Measurements from ENCODE around the gene PTPN6. TPM values are rescaled to one million over a fixed set of nuclear protein-coding genes. Genes with fewer than 3 reads are reported as not detected.

Gene PTPN6
- total RNA-seq, 4 donors from 2014 or later = 11.9 to 31.5 (median 20.8) TPM

DNA sequence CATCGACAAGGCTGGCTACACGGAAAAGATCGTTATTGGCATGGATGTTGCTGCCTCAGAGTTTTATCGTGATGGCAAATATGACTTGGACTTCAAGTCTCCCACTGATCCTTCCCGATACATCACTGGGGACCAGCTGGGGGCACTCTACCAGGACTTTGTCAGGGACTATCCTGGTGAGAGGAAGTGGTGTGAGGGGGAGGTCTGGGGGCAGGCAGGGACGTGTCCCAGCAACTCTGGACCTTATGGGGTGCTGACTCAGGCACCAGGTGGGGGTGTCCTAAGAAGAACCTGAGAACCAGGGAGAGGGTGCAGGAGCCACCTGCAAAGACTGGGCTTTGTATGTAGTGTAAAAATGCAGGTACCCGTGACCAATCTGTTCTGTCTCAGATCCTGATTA, 31.6 kb upstream of the PTPN6 start:
- TF ChIP-seq POLR2A (IDR thresholded peaks at IDR 0.05) (no peak), EP300 (IDR thresholded peaks at IDR 0.05) (no peak), CTCF (IDR thresholded peaks at IDR 0.05) (no peak)
- no peaks in the 10 kb centered on the region for H3K27me3 ChIP-seq
- H3K36me3 ChIP-seq = peaks cover 0 to 70% (median 0%) of the 10 kb centered on the region in 3 donors
- H3K27ac ChIP-seq = no peak overlapping the region
- whole genome bisulfite sequencing, 2 donors = 70% methylated on average over 7 of the region's 7 CpGs
- H3K4me1 ChIP-seq = peaks cover 0 to 29% (median 13%) of the 10 kb centered on the region in 4 donors
- DNase-seq (ENCODE audit: low spot score in 2 of 2) = no peak
- H3K4me3 ChIP-seq = no peak overlapping the region
- H3K9me3 ChIP-seq = no peaks in the 10 kb centered on the region

DNA sequence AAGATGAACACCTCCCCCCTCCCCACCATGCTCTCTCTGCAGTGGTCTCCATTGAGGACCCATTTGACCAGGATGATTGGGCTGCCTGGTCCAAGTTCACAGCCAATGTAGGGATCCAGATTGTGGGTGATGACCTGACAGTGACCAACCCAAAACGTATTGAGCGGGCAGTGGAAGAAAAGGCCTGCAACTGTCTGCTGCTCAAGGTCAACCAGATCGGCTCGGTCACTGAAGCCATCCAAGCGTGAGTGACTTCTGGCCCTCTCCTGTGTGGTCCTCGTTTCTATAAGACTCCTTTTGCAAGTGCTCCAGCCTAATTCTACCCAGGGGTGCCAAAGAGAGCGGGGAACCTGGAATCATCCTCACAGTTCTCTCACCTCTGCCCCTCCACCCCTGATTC, 29.6 kb upstream of the PTPN6 start:
- no peak for DNase-seq (ENCODE audit: low spot score in 2 of 2)
- no peaks in the 10 kb centered on the region for H3K27me3 ChIP-seq
- H3K4me3 ChIP-seq = no peak overlapping the region
- 81 to 82% methylated on average over 7 of the region's 7 CpGs for WGBS, 2 donors
- peaks cover 3 to 30% (median 16%) of the 10 kb centered on the region in 4 donors for H3K4me1 ChIP-seq
- H3K36me3 ChIP-seq = peaks cover 0 to 65% (median 0%) of the 10 kb centered on the region in 3 donors
- H3K9me3 ChIP-seq = no peaks in the 10 kb centered on the region
- no peak for TF ChIP-seq POLR2A (IDR thresholded peaks at IDR 0.05)
- TF ChIP-seq EP300 (IDR thresholded peaks at IDR 0.05) = no peak
- no peak for TF ChIP-seq CTCF (IDR thresholded peaks at IDR 0.05)
- no peak overlapping the region for H3K27ac ChIP-seq

- TF ChIP-seq EP300 (IDR thresholded peaks at IDR 0.05) = no peak
- TF ChIP-seq CTCF (IDR thresholded peaks at IDR 0.05) = no peak
- TF ChIP-seq POLR2A (IDR thresholded peaks at IDR 0.05) = no peak
- Histone ChIP-seq H3K9me3 (no peaks in the 10 kb centered on the region), H3K27me3 (no peaks in the 10 kb centered on the region), H3K27ac (no peak overlapping the region), H3K36me3 (peaks cover 0 to 58% (median 0%) of the 10 kb centered on the region in 3 donors), H3K4me3 (no peak overlapping the region), H3K4me1 (peaks cover 3 to 37% (median 23%) of the 10 kb centered on the region in 4 donors)
- WGBS, 2 donors = 68 to 90% methylated on average over 6 to 9 of the region's 9 CpGs
- no peak for DNase-seq (ENCODE audit: low spot score in 2 of 2)
Measured at GRCh38 chr12:6921996-6922946, 28.9 kb upstream of the PTPN6 start.

- DNase-seq (ENCODE audit: low spot score in 2 of 2) = no peak
- 67 to 75% methylated on average over 10 of the region's 10 CpGs for WGBS, 2 donors
- H3K4me1 ChIP-seq = peaks cover 3 to 37% (median 23%) of the 10 kb centered on the region in 4 donors
- no peaks in the 10 kb centered on the region for H3K27me3 ChIP-seq
- peaks cover 0 to 49% (median 0%) of the 10 kb centered on the region in 3 donors for H3K36me3 ChIP-seq
- H3K9me3 ChIP-seq = no peaks in the 10 kb centered on the region
- H3K4me3 ChIP-seq = no peak overlapping the region
- peak overlapping the region in 1 of 4 donors; percentile 99 for H3K27ac ChIP-seq
- TF ChIP-seq CTCF (IDR thresholded peaks at IDR 0.05) (no peak), POLR2A (IDR thresholded peaks at IDR 0.05) (no peak), EP300 (IDR thresholded peaks at IDR 0.05) (no peak)
Measured at GRCh38 chr12:6923003-6923732, 28.0 kb upstream of the PTPN6 start.

Data from tibial nerve (tissue), 4 donors.